ENCODE results near the gene SMIM41. TPM values are rescaled to one million over a fixed set of nuclear protein-coding genes. Genes with fewer than 3 reads are reported as not detected.

Gene SMIM41
- total RNA-seq, 2 experiments from 2014 or later, result not detected

DNA sequence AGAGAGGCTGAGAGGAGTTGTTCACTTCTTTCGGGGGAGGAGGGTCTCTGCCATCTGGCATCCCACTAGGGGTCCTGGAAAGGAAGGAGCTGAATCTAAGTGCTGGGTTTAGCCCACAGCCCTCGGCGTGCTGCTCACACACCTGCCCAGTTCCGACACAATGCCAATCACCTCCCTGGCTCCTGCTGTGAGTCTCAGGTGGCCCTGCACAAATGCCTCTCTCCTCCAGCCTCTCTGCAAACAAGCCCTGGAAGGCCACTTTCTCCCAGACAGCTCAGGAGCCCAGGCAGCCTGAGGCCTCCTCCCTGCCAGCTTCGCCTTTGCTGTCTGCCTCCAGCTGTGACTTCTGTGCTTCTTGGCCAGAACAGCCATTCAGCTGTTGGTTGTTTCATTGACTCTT is 51.2 kb downstream of the SMIM41 start:
- Mint-ChIP-seq H3K36me3 (no peaks in the 10 kb centered on the region), H3K4me1 (no peaks in the 10 kb centered on the region), H3K27ac (no peak overlapping the region), H3K27me3 (peaks cover 26% of the 10 kb centered on the region), H3K9me3 (ENCODE audit: low read depth) (no peaks in the 10 kb centered on the region), H3K4me3 (no peak overlapping the region)
- CTCF ChIA-PET, result interaction anchor here (1.3 kb wide), 1 partner anchor 9 kb away, joined by 3 read pairs; no protein-coding TSS in a partner anchor
- DNase-seq (peak; percentile 27), ATAC-seq (no peak)

DNA sequence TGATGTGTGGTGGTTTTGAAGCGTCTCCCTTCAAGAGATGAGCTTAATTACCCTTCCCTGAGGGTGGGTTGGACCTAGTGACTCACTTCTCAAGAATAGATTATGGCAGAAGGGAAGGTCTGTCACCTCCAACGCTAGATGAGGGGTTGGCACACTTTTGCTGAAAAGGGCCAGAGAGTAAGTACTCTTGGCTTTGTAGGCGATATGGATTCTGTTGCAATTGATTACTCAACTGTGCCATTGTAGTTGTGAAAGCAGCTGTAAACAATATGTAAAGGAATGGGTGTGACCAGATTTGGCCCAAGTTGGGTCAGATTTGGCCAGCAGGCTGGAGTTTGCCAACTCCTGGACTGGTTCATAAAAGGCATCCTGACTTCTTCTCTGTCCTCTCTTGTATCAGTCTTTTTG is 53.3 kb downstream of the SMIM41 start:
- CTCF ChIA-PET, result interaction anchor here (0.9 to 3.1 kb wide), 3 partner anchors 9 to 147 kb away, joined by 3 to 9 read pairs (median 4); no protein-coding TSS in a partner anchor
- Mint-ChIP-seq H3K27me3 (peaks cover 25% of the 10 kb centered on the region), H3K36me3 (no peaks in the 10 kb centered on the region), H3K9me3 (ENCODE audit: low read depth) (no peaks in the 10 kb centered on the region), H3K27ac (no peak overlapping the region), H3K4me3 (no peak overlapping the region), H3K4me1 (no peaks in the 10 kb centered on the region)
- DNase-seq (no peak), ATAC-seq (no peak)

GRCh38 chr12:52137746-52138145 is 58.2 kb downstream of the SMIM41 start:
- no peak overlapping the region for H3K4me3 Mint-ChIP-seq
- no peaks in the 10 kb centered on the region for H3K36me3 Mint-ChIP-seq
- CTCF ChIA-PET, result interaction anchor here (1.2 to 1.8 kb wide), 2 partner anchors 19 to 189 kb away, joined by 4 to 5 read pairs; no protein-coding TSS in a partner anchor
- no peaks in the 10 kb centered on the region for H3K4me1 Mint-ChIP-seq
- H3K9me3 Mint-ChIP-seq (ENCODE audit: low read depth), result no peaks in the 10 kb centered on the region
- no peak for DNase-seq
- ATAC-seq, result no peak
- peaks cover 24% of the 10 kb centered on the region for H3K27me3 Mint-ChIP-seq
- H3K27ac Mint-ChIP-seq, result no peak overlapping the region

GRCh38 chr12:52139147-52139546 is 59.6 kb downstream of the SMIM41 start:
- Mint-ChIP-seq H3K27me3 (peaks cover 24% of the 10 kb centered on the region), H3K27ac (no peak overlapping the region), H3K36me3 (no peaks in the 10 kb centered on the region), H3K9me3 (ENCODE audit: low read depth) (no peaks in the 10 kb centered on the region), H3K4me1 (no peaks in the 10 kb centered on the region), H3K4me3 (no peak overlapping the region)
- no peak for DNase-seq
- CTCF ChIA-PET, result interaction anchor here (0.9 to 1.8 kb wide), 7 partner anchors 15 to 189 kb away, joined by 3 to 5 read pairs (median 4); no protein-coding TSS in a partner anchor
- ATAC-seq, result no peak

DNA sequence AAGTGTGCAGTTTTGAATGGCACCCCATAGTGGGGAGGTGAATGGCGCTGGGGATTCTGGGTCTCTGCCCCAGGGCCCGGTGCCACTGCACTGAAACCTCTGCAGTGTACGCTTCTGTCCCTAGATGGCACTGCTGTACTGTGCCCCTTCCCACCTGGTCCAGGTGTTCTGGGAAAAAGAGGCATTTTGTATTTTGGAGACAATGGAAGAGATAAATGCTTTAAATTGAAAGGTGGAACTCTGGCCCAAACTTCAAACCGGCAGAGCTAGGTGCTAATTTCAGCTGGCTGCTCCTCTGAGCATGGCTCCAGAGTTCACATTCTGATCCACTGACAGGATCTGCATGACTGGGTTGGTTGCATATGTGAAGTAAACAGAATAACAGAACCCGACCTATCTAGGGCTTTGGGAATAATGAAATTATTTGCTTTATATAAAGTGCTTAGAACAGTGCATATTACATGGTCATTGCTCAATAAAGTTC is 60.1 kb downstream of the SMIM41 start:
- no peak overlapping the region for H3K4me3 Mint-ChIP-seq
- no peaks in the 10 kb centered on the region for H3K4me1 Mint-ChIP-seq
- no peak overlapping the region for H3K27ac Mint-ChIP-seq
- no peaks in the 10 kb centered on the region for H3K36me3 Mint-ChIP-seq
- CTCF ChIA-PET, result interaction anchor here (0.9 to 1.7 kb wide), 5 partner anchors 15 to 212 kb away, joined by 3 to 4 read pairs (median 3); no protein-coding TSS in a partner anchor
- peaks cover 21% of the 10 kb centered on the region for H3K27me3 Mint-ChIP-seq
- peak; percentile 82 for ATAC-seq
- no peaks in the 10 kb centered on the region for H3K9me3 Mint-ChIP-seq (ENCODE audit: low read depth)
- peak; percentile 54 for DNase-seq

DNA sequence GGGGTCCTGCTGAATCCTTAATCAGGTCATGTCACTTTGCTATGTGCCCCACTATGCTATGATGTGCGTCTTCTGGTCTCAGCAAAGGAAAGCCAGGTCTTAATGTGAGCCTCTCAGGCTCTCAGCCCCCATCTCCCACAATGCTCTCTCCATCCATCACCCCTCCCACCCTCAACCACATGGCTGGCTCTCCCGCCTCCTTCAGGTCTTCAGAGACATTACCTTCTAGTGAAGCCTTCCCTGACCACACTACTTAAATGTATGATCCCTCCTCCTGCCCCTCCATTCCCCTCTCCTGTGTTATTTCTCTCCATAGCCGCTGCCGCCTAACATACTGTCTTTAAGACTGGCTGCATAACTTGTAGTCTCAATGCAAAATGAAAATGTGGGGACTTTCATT is 61.8 kb downstream of the SMIM41 start:
- CTCF ChIA-PET, result no interaction called here
- H3K27ac Mint-ChIP-seq, result no peak overlapping the region
- H3K4me1 Mint-ChIP-seq, result no peaks in the 10 kb centered on the region
- H3K9me3 Mint-ChIP-seq (ENCODE audit: low read depth), result no peaks in the 10 kb centered on the region
- ATAC-seq (no peak), DNase-seq (no peak)
- H3K4me3 Mint-ChIP-seq, result no peak overlapping the region
- no peaks in the 10 kb centered on the region for H3K36me3 Mint-ChIP-seq
- H3K27me3 Mint-ChIP-seq, result peaks cover 17% of the 10 kb centered on the region

- CTCF ChIA-PET, result no interaction called here
- ATAC-seq (no peak), DNase-seq (no peak)
- Mint-ChIP-seq H3K4me1 (no peaks in the 10 kb centered on the region), H3K27me3 (peaks cover 14% of the 10 kb centered on the region), H3K4me3 (no peak overlapping the region), H3K9me3 (ENCODE audit: low read depth) (no peaks in the 10 kb centered on the region), H3K27ac (no peak overlapping the region), H3K36me3 (no peaks in the 10 kb centered on the region)
Observed at GRCh38 chr12:52141875-52142274, 62.4 kb downstream of the SMIM41 start.

DNA sequence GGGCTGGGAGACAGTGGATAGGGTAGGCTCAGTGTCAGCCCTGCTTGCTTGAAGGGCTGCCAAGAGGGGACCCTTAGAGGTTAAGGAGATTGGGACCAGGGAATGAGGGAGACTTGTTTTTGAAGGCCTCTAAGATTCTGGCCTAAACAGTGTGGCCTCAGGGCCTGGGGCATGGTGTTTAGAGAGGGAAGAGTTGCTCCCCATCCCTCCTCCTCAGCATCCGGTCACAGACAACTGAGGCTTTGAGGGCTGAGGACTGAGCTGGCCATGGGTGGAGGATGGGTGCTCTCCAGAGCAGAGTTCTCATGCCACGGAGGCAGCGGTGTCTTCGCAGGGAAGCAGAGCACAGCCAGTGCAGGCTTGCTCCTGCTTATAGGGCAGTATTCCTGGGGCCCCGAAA is 62.9 kb downstream of the SMIM41 start:
- H3K36me3 Mint-ChIP-seq, result no peaks in the 10 kb centered on the region
- H3K27ac Mint-ChIP-seq, result no peak overlapping the region
- H3K27me3 Mint-ChIP-seq, result peaks cover 12% of the 10 kb centered on the region
- H3K9me3 Mint-ChIP-seq (ENCODE audit: low read depth), result no peaks in the 10 kb centered on the region
- H3K4me3 Mint-ChIP-seq, result no peak overlapping the region
- DNase-seq, result no peak
- no peak for ATAC-seq
- H3K4me1 Mint-ChIP-seq, result no peaks in the 10 kb centered on the region
- CTCF ChIA-PET, result interaction anchor here (1.2 kb wide), 1 partner anchor 21 kb away, joined by 3 read pairs; no protein-coding TSS in a partner anchor

DNA sequence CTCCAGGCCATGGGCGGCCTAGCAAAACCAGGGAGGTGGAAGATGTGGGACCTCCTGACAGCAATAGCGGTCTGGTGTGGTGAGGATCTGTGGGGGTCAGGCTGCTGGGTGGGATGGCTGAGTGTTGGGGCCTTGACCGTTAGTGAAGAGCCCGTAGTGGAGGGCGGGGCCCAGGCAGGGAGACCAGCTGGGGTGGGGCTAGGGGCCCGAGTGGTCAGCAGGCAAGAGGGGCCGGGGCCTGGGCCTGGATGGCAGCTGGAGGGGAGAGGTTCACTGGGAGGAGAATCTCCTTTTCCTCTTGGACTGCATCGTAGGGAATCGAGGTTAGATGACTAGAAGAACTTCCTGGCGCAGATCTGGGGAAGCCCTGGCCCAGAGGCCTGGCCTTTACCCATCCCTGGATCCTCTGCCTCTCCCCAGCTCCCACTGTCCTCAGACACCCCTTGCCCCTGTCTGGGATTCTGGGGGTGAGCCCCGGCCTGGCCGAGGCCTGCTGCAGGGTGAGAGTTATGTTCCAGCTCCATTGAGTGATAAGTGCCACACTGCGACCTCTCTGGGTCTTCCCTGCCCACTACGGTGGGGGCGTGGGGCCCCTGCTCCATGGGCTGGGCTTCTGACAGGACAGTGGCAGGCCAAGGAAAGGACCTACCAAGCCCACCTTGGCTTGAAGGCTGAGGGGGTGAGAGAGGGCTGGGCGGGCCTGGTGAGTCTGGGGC is 65.2 kb downstream of the SMIM41 start:
- H3K4me1 Mint-ChIP-seq, result no peaks in the 10 kb centered on the region
- no peak overlapping the region for H3K27ac Mint-ChIP-seq
- no peaks in the 10 kb centered on the region for H3K9me3 Mint-ChIP-seq (ENCODE audit: low read depth)
- ATAC-seq (no peak), DNase-seq (no peak)
- CTCF ChIA-PET, result interaction anchor here (1.1 to 2.0 kb wide), 4 partner anchors 12 to 228 kb away, joined by 3 to 7 read pairs (median 4); no protein-coding TSS in a partner anchor
- peaks cover 3% of the 10 kb centered on the region for H3K27me3 Mint-ChIP-seq
- H3K4me3 Mint-ChIP-seq, result no peak overlapping the region
- H3K36me3 Mint-ChIP-seq, result no peaks in the 10 kb centered on the region

GRCh38 chr12:52145228-52146088 is 66.0 kb downstream of the SMIM41 start:
- Mint-ChIP-seq H3K36me3 (no peaks in the 10 kb centered on the region), H3K27ac (no peak overlapping the region), H3K9me3 (ENCODE audit: low read depth) (no peaks in the 10 kb centered on the region), H3K27me3 (no peaks in the 10 kb centered on the region), H3K4me1 (no peaks in the 10 kb centered on the region), H3K4me3 (no peak overlapping the region)
- DNase-seq (no peak), ATAC-seq (no peak)
- CTCF ChIA-PET, result interaction anchor here (1.1 to 1.7 kb wide), 2 partner anchors 11 to 134 kb away, joined by 3 to 5 read pairs; no protein-coding TSS in a partner anchor

DNA sequence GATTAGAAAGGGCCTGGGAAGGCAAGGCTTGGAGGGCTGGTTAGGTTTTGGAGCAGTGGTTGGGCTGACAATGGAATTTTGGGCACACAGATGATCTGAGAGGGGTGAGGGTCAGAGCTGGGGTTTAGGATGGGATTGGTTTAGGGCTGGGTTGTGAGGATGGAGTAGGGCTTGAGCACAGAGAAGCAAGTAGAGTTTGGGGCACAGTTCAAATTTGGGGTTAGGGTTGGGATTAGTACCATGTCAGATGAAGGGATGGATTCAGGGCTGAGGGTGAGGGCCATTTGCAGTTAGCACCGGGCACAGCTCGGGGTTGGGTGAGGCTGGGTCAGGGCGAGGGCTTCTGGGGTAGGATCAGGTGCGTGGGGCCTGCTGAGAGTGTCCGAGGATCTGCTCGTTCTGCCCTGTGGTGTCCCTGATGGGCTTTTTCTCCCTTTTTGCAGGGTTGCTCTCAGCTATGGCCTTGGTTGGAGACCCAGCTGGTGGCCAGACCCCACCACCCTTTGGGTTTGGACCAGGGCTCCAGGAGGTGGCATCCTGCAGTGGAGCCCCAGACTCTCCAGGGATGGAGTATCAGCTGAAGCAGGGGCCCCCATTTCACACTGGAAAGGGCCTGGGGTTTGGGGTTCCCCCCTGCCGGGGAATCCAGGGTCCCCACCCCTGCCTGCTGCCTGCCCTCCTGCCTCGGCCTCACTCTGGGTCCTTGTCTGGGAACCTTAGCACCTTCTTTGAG is 66.8 kb downstream of the SMIM41 start:
- no peaks in the 10 kb centered on the region for H3K9me3 Mint-ChIP-seq (ENCODE audit: low read depth)
- H3K27ac Mint-ChIP-seq, result peak overlapping the region; percentile 5
- no peaks in the 10 kb centered on the region for H3K4me1 Mint-ChIP-seq
- H3K27me3 Mint-ChIP-seq, result no peaks in the 10 kb centered on the region
- no peaks in the 10 kb centered on the region for H3K36me3 Mint-ChIP-seq
- ATAC-seq (no peak), DNase-seq (no peak)
- H3K4me3 Mint-ChIP-seq, result no peak overlapping the region
- CTCF ChIA-PET, result interaction anchor here (0.8 to 1.2 kb wide), 2 partner anchors 9 to 834 kb away, joined by 3 read pairs; no protein-coding TSS in a partner anchor

DNA sequence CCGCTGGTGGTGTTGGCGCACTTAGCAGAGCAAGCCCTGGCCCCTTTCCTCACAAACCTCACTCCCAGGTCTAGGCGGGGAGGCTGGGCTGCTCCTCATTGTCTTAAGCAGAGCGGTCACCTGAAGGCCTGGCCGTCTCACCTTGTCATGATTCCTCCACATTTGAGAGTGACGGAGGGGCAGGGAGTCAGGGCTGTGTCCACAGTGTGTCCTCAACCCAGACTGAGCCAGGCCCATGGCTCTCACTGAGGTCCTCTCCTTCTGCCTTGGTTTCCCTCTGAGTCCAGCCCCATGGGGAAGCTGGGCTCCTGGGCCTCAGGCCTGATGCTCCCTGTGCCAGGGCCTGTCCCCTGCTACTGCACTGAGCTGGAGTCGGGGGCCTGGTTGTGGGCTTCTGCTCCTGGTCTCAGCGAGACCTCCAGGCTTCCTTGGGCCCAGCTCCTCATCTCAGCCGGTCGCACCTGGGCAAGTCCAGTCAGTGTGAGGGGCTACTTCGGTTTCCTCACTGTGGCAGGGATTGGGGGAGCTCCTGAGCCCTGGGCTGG is 67.4 kb downstream of the SMIM41 start:
- Mint-ChIP-seq H3K4me1 (peaks cover 5% of the 10 kb centered on the region), H3K36me3 (no peaks in the 10 kb centered on the region), H3K27me3 (peaks cover 4% of the 10 kb centered on the region), H3K27ac (no peak overlapping the region), H3K4me3 (no peak overlapping the region), H3K9me3 (ENCODE audit: low read depth) (no peaks in the 10 kb centered on the region)
- ATAC-seq (no peak), DNase-seq (no peak)
- CTCF ChIA-PET, result interaction anchor here (0.8 to 1.2 kb wide), 3 partner anchors 8 to 834 kb away, joined by 3 read pairs; no protein-coding TSS in a partner anchor

All from activated CD8-positive, alpha-beta memory T cell treated with anti-CD3 and anti-CD28 coated beads, Interleukin-2, amount 10 ng/mL, durations not matched to agents 7 days and 5 days (primary cell).